A172 (cell line): ENCODE measurements around the gene MOB3B. TPM values are rescaled to one million over a fixed set of nuclear protein-coding genes. Genes with fewer than 3 reads are reported as not detected.
"Not testable (repeated sequence)": the region's sequence is repeated elsewhere in the genome, so short reads cannot be mapped to it uniquely, and the experiment has no call there.

ENCODE experiments used
- DNase-seq: peaks from one replicate; pipeline ENCODE4 v3.0.0-alpha.2; 2015; ENCODE audit warnings: low spot score
- total RNA-seq: library from RNA; depleted of rRNA; stranded (reverse); fragments of >200 nt; shearing (Covaris generic); gene quantifications from 2 replicates; pipeline ENCODE4 v1.2.3, GENCODE V29; 2014

MOB3B gene
- total RNA-seq, 1 experiment from 2014 or later: 0.02 TPM

DNA sequence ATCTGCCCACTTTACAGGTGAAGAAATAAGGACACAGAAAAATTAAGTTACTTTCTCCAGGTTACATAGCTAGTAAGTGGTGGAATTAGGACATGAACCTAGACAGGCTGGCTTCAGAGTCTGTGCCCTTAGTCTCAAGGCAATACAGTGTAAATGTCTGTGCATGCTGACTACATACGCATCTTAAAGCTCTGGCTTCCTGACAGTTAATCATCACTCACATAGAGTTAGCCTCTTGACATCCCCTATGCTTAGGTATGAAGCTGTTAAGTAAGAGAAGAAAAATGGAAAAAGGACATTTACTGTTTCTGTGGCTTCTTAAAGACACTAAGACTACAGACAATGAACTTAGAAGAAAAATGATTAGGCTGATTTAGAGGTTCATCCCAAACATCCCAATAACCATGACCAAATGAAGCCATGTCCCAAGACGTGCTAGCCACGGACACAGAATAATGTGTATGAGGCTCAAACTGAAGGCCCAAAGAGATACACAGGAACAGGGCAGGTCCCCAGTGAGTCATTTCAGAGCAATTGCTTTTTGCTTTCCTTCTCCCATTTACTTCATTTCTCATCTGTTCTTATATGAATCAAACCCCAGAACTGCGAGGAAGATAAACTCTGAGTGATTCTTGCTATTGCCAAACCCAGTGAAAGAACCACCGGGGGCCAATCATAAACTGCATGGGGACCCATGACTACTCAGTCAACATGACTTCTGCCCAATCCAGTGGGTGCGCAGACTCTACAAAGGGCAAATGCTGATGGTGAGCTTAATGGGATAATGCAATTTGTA lies 105.5 kb downstream of the MOB3B start:
- no peak for DNase-seq

DNA sequence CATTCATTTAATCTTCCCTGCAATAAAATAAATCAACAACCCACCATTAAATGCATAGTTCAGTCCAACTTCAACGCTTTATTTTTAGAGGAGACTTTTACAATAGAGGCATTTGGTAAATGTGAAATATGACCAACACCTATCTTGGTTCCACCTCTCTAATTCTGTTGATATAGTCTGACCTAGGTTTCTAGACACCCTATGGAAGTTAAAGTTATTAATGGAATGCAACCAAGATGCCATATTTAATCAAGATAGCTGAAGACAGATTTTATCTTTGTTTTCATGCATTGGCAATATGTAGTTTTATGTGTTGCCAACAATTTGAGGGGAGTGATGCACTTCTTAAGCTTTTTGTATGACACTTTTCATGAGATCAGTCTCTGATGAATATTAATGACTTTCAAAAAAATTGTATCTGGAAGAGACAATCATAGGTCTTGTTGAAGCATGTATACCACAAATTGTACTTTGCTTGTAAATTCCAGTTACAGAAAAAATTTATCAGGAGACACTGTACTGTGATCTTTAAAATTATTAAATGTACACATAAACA lies 107.3 kb downstream of the MOB3B start:
- DNase-seq: no peak

- DNase-seq: no peak
These were observed 108.0 kb downstream of the MOB3B start for GRCh38 chr9:27421577-27421976.

GRCh38 chr9:27419558-27419957 lies 110.1 kb downstream of the MOB3B start:
- not testable (repeated sequence) for DNase-seq

- DNase-seq: no peak
These were observed 115.3 kb downstream of the MOB3B start for GRCh38 chr9:27414220-27414761.

- no peak for DNase-seq
These were observed 115.9 kb downstream of the MOB3B start for GRCh38 chr9:27413511-27414219.

GRCh38 chr9:27412963-27413362 lies 116.7 kb downstream of the MOB3B start:
- no peak for DNase-seq

GRCh38 chr9:27412081-27412480 lies 117.5 kb downstream of the MOB3B start:
- no peak for DNase-seq

GRCh38 chr9:27408482-27408881 lies 121.1 kb downstream of the MOB3B start:
- DNase-seq: no peak

DNA sequence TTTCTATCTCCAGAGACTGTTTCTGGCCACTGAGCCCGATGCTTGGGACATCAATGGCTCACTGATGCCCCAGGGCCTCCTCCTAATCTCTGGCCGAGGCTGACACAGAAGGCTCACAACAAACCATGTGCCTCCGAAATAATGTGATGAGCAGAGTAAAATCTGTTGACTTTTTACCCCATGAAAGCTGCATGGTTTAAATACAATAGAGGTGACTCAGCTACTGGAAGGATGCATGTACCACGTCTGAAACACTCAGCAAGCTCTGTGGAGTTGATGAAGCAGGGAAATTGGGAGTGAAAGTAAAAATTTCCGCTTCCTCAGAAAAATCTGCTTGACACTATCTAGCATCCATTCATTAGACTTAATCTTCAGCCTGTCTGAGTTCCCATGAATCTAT lies 121.6 kb downstream of the MOB3B start:
- peak; percentile 36 for DNase-seq

DNA sequence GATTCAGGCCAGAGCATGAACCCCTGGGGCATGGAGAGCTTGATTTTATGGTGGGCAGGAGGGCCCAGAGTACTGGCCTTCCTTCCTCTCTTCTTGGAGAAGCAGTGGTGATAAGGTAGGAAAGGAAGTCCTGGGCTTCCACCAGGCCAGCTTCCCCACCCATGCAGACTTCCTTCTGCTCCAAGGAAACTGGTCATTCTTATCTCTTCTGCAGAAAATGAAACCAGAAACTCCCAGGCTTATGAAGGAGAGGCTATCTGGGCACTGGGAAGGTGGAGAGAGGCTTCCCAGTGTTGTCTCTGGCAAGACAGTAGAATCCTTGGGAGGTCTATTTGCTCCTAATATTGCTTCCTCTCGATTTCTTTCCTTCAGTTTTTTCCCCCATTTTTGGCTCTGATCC lies 122.1 kb downstream of the MOB3B start:
- no peak for DNase-seq

DNA sequence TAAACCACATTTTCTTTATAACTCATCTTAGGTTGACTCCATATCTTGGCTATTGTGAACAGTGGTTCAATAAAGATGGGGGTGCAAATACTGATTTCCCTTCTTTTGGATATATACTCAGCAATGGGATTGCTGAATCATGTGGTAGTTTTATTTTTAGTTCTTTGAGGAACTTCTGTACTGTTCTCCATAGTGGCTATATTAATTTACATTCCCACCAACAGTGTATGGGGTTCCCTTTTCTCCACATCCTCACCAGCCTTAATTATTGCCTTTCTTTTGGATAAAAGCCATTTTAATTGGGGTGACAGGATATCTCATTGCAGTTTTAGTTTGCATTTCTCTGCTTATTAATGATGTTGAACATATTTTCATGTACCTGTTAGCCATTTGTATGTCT lies 125.0 kb downstream of the MOB3B start:
- no peak for DNase-seq

DNA sequence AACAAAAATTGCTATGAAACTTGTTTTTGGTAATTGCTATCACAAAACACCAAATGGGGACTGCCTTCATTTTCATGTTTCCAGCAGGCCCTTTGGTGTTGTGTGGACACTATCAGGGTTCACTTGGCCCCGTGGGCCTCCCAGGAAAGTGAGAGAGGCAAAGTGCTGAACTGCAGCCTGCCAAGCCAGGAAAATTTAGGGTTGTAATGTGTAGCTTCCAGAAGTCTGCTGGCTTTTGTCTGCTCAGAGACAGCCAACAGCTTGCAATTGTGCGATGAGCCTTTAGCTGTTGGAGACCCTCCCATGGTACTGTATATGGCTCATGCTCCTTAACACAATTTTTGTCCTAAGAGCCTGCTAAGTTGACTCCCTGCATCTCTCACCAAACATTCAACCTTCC lies 127.0 kb downstream of the MOB3B start:
- DNase-seq: no peak

DNA sequence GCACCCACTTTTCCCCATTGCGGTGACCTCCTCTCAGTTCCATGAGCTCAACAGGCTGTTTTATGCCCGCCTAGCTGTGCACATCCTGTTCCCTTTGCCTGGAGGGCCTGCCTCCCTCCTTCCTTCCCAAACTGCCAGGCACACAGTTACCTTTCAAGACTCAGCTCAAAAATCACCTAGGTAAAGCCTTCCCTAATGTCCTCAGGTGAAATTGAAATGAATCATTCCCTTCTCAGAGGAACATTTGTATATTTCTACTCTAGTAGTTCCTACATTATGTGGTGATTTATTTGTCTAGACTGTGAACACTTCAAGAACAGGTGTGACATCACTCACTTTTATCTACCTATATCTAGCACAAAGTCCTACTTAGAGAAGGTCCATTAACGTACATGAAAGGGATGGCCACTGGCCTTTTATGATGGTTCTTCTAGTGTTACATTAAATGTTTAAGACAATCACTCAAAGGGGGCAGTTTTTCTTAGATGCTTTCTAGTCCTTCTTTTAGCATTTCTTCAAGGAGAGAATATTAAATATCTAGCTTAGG lies 129.2 kb downstream of the MOB3B start:
- no peak for DNase-seq

DNA sequence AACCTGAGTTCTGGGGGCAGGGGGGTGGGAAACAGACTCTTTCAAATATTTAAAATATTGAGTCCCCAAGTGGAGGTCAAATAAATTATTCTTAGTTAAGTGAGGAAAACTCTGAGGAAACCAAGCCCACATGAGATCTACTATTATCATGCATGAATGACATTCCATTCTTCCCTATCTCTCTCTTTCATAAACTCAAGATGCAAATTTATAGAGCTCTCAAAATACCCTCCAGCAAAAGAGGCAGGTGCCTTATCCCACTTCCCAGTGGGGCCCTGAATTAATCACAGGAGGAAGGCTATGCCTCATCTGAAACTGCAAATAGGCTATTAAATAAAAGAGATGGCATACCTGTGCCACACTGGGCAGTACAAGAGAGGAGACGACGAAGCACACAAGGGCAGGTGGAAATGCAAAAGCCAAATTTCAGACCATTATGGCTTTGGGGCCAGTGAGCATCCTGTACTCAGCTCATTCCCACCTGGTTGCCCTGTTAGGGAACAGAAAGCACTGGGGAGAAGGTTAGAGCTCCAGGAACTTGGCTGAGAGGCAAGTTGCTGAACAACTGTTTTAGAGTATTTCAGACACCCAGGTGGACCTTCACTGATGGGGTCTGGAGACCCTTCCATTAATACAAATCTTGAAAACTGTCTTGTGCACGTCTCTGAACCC lies 130.5 kb downstream of the MOB3B start:
- no peak for DNase-seq

GRCh38 chr9:27396495-27396894 lies 133.1 kb downstream of the MOB3B start:
- no peak for DNase-seq

DNA sequence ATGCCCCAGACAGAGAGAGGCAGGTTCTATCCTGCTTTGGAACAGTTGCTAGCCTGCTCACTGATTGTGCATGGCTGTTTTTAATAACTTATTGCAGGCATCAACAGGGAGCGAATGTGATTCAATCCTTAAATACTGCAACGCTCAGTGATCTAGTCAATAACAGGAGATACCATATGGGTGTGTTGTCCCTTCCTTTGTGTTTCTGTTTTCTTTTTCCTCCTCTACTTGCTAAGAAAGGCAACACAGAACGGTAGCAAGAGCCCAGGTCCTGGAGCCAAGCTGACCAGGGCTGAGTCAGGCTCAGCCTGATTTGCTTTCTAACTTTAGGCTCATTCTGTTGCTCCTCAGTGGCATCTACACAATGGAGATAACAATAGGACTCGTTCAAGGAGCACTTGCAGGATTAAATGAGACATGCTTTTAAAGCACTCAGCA lies 134.1 kb downstream of the MOB3B start:
- DNase-seq: no peak

DNA sequence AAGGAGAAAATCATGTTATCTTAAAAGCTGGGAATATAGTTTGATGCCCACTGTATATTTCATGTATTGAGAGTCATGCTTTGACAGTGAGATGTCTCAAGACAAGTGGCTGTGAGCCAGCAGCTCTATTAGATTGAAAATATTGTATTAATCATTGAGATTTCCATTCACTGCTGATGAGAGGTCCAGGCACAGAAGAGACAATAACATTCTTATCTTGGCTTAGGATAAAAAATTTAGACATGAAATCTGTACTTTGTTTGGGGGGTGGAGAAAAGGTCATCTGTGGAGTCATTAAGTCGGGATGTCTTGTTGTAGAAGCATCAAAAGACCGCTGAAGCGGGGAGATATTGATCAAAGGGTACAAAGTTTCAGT lies 134.8 kb downstream of the MOB3B start:
- no peak for DNase-seq

GRCh38 chr9:27394154-27394825 lies 135.3 kb downstream of the MOB3B start:
- DNase-seq: no peak

DNA sequence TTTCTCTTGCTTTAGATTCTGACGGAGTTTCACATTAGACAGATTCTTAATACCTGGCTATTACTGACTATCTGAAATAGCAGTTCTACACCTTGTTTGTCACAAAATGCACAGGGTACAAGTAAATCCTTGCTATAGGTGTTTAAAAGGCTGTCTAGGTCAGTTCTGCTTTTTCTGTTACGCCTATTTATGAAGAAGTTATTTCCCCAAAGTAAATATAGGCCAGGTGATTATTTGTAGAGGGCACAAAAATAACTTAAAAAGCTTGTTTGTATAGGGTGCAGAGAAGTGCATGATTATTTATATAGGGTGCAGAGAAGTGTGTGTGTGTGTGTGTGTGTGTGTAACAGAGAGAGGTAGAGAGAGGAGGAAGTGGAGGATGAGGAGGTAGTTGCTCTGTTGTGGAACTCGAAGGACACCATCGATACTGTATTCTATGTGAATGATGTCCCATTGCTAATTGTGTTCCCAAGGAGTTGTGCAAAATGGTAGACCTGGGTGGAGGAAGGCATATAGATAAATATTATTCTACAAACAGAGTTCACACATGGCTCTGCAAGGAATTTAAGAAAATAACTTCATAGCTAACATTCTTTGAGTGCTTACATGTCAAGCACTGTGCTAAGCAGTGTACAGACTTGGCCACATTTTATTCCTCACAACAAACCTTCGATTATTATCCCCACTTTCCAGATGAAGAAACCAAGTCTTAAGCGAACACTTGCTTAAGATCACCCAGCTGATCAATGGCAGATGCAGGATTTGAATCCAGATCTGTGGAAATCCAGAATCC lies 136.4 kb downstream of the MOB3B start:
- DNase-seq: no peak
